ENCODE data around the gene ZNF398.

GRCh38 chr7:149209518-149210269, 62.4 kb downstream of the ZNF398 start:
- TF ChIP-seq CTCF (IDR thresholded peaks at IDR 0.05) = peak in 1 of 4 experiments; percentile 34
- no peak for TF ChIP-seq POLR2AphosphoS5 (IDR thresholded peaks at IDR 0.05)
- TF ChIP-seq POLR2A (IDR thresholded peaks at IDR 0.05) = no peak
